Aortic smooth muscle cell (primary cell): ENCODE data around the gene LRRC37B. TPM values are rescaled to one million over a fixed set of nuclear protein-coding genes. Genes with fewer than 3 reads are reported as not detected.

Source experiments
- total RNA-seq: library from RNA; depleted of rRNA; stranded (reverse); fragments of >200 nt; gene quantifications from 2 replicates; pipeline ENCODE4 v1.2.3, GENCODE V29; 2014

Gene LRRC37B
- 12.4 and 17.4 TPM in 2 replicates for total RNA-seq

DNA sequence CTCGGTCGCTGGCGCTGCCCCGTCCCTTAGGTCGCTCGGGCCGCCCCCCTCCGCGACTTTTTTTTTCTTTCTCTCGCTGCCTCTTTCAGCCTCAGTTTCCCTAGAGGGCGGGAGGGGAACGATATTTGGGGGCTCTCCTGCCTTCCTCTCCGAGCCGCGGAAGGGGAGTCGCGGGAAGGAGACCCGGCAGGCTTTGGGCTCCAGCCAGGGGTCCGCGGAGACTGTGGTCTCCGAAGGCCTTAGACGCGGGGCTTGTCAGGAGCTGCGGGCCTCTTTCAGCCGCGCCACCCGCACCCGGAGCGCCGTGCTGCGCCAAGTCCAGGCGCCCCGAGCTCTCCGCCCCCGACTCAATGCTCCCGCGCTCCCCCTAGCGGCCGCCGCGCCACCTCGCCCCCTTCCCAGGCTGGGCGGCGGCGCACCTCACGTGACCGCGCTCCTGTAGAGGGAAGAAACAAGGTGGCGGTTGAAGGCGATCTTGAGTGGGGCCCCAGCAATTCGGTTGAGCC, at the start of gene LRRC37B:
Gene LRRC37B, plus strand, starts transcription at position 427 of the 506 bp plus-strand sequence. CDS start 14,010 bp downstream, outside the sequence.

Other genes with a start within 250 kb of the LRRC37B start
- gene COPRS, start 148.1 kb upstream of the LRRC37B start, total RNA-seq, result 117 and 130 TPM in 2 replicates
- 34.7 and 38.2 TPM in 2 replicates for gene UTP6, start 105.7 kb upstream of the LRRC37B start, total RNA-seq
- gene SUZ12, start 70.4 kb upstream of the LRRC37B start, total RNA-seq, result 15.3 and 18.2 TPM in 2 replicates
- gene RHOT1, start 135.1 kb downstream of the LRRC37B start, total RNA-seq, result 43.2 and 53.0 TPM in 2 replicates